Activated CD8-positive, alpha-beta memory T cell treated with anti-CD3 and anti-CD28 coated beads for 36 hours (primary cell): ENCODE data around the gene CASTOR1. TPM values are rescaled to one million over a fixed set of nuclear protein-coding genes. Genes with fewer than 3 reads are reported as not detected.

Source experiments
- CTCF ChIA-PET: fragments of 350-600 bp; sonication (Branson Sonifier 250); formaldehyde crosslinking; loops from one replicate; lab custom pipeline; 2021; ENCODE audit warnings: antibody characterized with exemption; lab: Charles Lee
- POLR2A ChIA-PET: fragments of 350-600 bp; sonication (Branson Sonifier 250); formaldehyde crosslinking; loops from one replicate; lab custom pipeline; 2021; ENCODE audit warnings: antibody characterized with exemption; lab: Charles Lee
- total RNA-seq, 2 experiments: library from RNA; stranded (reverse); gene quantifications; one replicate each; pipeline ENCODE4 v1.2.3, GENCODE V29; 2021

Gene CASTOR1
- total RNA-seq, 2 experiments from 2014 or later, result 1.9 to 4.2 TPM

GRCh38 chr22:30265131-30265720 lies 24.1 kb downstream of the CASTOR1 start:
- CTCF ChIA-PET, result interaction anchor here (1.4 to 4.7 kb wide), 3 partner anchors 9 to 122 kb away, joined by 5 to 34 read pairs (median 6); partner anchors contain the start of genes CASTOR1 and RNF215
- POLR2A ChIA-PET, result interaction anchor here (0.5 to 0.6 kb wide), 2 partner anchors 760 to 902 kb away, joined by 3 to 22 read pairs; no protein-coding TSS in a partner anchor

- ChIA-PET POLR2A (interaction anchor here (1.2 kb wide), 1 partner anchor 24 kb away, joined by 5 read pairs; no protein-coding TSS in a partner anchor), CTCF (interaction anchor here (0.7 to 4.7 kb wide), 8 partner anchors 13 to 156 kb away, joined by 3 to 34 read pairs (median 8); partner anchors contain the start of genes CASTOR1 and RNF215)
Observed at GRCh38 chr22:30263883-30264282, 25.4 kb downstream of the CASTOR1 start.

GRCh38 chr22:30262917-30263741 lies 26.2 kb downstream of the CASTOR1 start:
- CTCF ChIA-PET, result interaction anchor here (0.7 to 4.7 kb wide), 9 partner anchors 9 to 155 kb away, joined by 3 to 34 read pairs (median 5); partner anchors contain the start of genes CASTOR1 and RNF215
- POLR2A ChIA-PET, result interaction anchor here (1.2 kb wide), 1 partner anchor 25 kb away, joined by 5 read pairs; no protein-coding TSS in a partner anchor

- ChIA-PET POLR2A (no interaction called here), CTCF (interaction anchor here (1.5 to 4.7 kb wide), 3 partner anchors 26 to 125 kb away, joined by 3 to 34 read pairs (median 12); partner anchors contain the start of genes CASTOR1 and RNF215)
Observed at GRCh38 chr22:30262112-30262511, 27.2 kb downstream of the CASTOR1 start.

- ChIA-PET POLR2A (interaction anchor here (0.6 kb wide), 1 partner anchor 180 kb away, joined by 3 read pairs; no protein-coding TSS in a partner anchor), CTCF (interaction anchor here (1.1 to 2.3 kb wide), 4 partner anchors 7 to 153 kb away, joined by 3 to 8 read pairs (median 4); no protein-coding TSS in a partner anchor)
Observed at GRCh38 chr22:30261134-30261533, 28.2 kb downstream of the CASTOR1 start.

GRCh38 chr22:30260682-30261081 lies 28.6 kb downstream of the CASTOR1 start:
- ChIA-PET POLR2A (no interaction called here), CTCF (interaction anchor here (1.1 to 2.3 kb wide), 4 partner anchors 8 to 153 kb away, joined by 3 to 8 read pairs (median 4); no protein-coding TSS in a partner anchor)

- CTCF ChIA-PET, result interaction anchor here (1.0 to 2.3 kb wide), 3 partner anchors 8 to 153 kb away, joined by 3 to 8 read pairs (median 5); no protein-coding TSS in a partner anchor
- POLR2A ChIA-PET, result no interaction called here
Observed at GRCh38 chr22:30260276-30260675, 29.0 kb downstream of the CASTOR1 start.

GRCh38 chr22:30254314-30254713 lies 35.0 kb downstream of the CASTOR1 start:
- CTCF ChIA-PET, result interaction anchor here (1.2 to 2.4 kb wide), 6 partner anchors 9 to 146 kb away, joined by 3 to 22 read pairs (median 6); partner anchors contain the start of genes CASTOR1 and RNF215
- POLR2A ChIA-PET, result no interaction called here

GRCh38 chr22:30253205-30253852 lies 36.0 kb downstream of the CASTOR1 start:
- CTCF ChIA-PET, result interaction anchor here (1.2 to 1.3 kb wide), 2 partner anchors 10 to 34 kb away, joined by 3 to 6 read pairs; no protein-coding TSS in a partner anchor
- POLR2A ChIA-PET, result no interaction called here

GRCh38 chr22:30252411-30253204 lies 36.7 kb downstream of the CASTOR1 start:
- POLR2A ChIA-PET, result interaction anchor here (0.6 kb wide), 1 partner anchor 15 kb away, joined by 3 read pairs; no protein-coding TSS in a partner anchor
- CTCF ChIA-PET, result no interaction called here

- CTCF ChIA-PET, result interaction anchor here (1.5 to 2.0 kb wide), 3 partner anchors 8 to 143 kb away, joined by 3 to 11 read pairs (median 8); no protein-coding TSS in a partner anchor
- POLR2A ChIA-PET, result interaction anchor here (0.6 kb wide), 1 partner anchor 16 kb away, joined by 3 read pairs; no protein-coding TSS in a partner anchor
Observed at GRCh38 chr22:30251711-30252110, 37.6 kb downstream of the CASTOR1 start.

GRCh38 chr22:30250661-30251267 lies 38.5 kb downstream of the CASTOR1 start:
- ChIA-PET POLR2A (no interaction called here), CTCF (interaction anchor here (1.5 to 2.0 kb wide), 3 partner anchors 9 to 142 kb away, joined by 3 to 11 read pairs (median 8); no protein-coding TSS in a partner anchor)

GRCh38 chr22:30250039-30250565 lies 39.2 kb downstream of the CASTOR1 start:
- POLR2A ChIA-PET, result no interaction called here
- CTCF ChIA-PET, result interaction anchor here (1.5 to 2.0 kb wide), 3 partner anchors 10 to 142 kb away, joined by 3 to 11 read pairs (median 8); no protein-coding TSS in a partner anchor

- POLR2A ChIA-PET, result no interaction called here
Observed at GRCh38 chr22:30249049-30250038, 40.0 kb downstream of the CASTOR1 start.

GRCh38 chr22:30248484-30248883 lies 40.8 kb downstream of the CASTOR1 start:
- POLR2A ChIA-PET, result no interaction called here

More at GRCh38 chr22:30249049-30250038, 40.0 kb downstream of the CASTOR1 start:
- CTCF ChIA-PET, result interaction anchor here (0.6 to 2.0 kb wide), 2 partner anchors 141 to 483 kb away, joined by 3 to 8 read pairs; partner anchors contain the start of gene ZMAT5

More at GRCh38 chr22:30248484-30248883, 40.8 kb downstream of the CASTOR1 start:
- CTCF ChIA-PET, result interaction anchor here (0.7 kb wide), 1 partner anchor 39 kb away, joined by 3 read pairs; no protein-coding TSS in a partner anchor
